LNCaP clone FGC (cell line): ENCODE results near the gene GAB2.

ENCODE experiments used
- DNase-seq: peaks from one replicate; pipeline ENCODE4 v3.0.0-alpha.2; 2011; ENCODE audit warnings: low read depth
- H3K4me3 ChIP-seq: 2 replicates; pipeline ENCODE4 v1.5.1; 2011; ENCODE audit warnings: mild to moderate bottlenecking, low read depth, low read length, control low read depth
- CTCF ChIP-seq: IDR thresholded peaks from 2 replicates; pipeline ENCODE4 v1.5.1; 2012; ENCODE audit warnings: mild to moderate bottlenecking; ENCODE audit not compliant: control insufficient read depth, insufficient read depth; ENCODE audit errors: extremely low read depth

Gene GAB2

GRCh38 chr11:78372114-78372768 lies 45.4 kb downstream of the GAB2 start:
- DNase-seq: no peak
- no peak overlapping the region for H3K4me3 ChIP-seq
- TF ChIP-seq CTCF: no peak

- TF ChIP-seq CTCF: no peak
- no peak for DNase-seq
- no peak overlapping the region for H3K4me3 ChIP-seq
These were observed 46.3 kb downstream of the GAB2 start for GRCh38 chr11:78371221-78371891.

GRCh38 chr11:78370406-78371172 lies 47.0 kb downstream of the GAB2 start:
- no peak for TF ChIP-seq CTCF
- no peak for DNase-seq
- no peak overlapping the region for H3K4me3 ChIP-seq

- TF ChIP-seq CTCF: no peak
- no peak for DNase-seq
- no peak overlapping the region for H3K4me3 ChIP-seq
These were observed 52.2 kb downstream of the GAB2 start for GRCh38 chr11:78365381-78365792.

- DNase-seq: no peak
- no peak overlapping the region for H3K4me3 ChIP-seq
- TF ChIP-seq CTCF: no peak
These were observed 53.4 kb downstream of the GAB2 start for GRCh38 chr11:78364128-78364751.

GRCh38 chr11:78363024-78363619 lies 54.5 kb downstream of the GAB2 start:
- no peak for DNase-seq
- TF ChIP-seq CTCF: no peak
- H3K4me3 ChIP-seq: no peak overlapping the region
